GM21381 (cell line): Measurements from ENCODE around the gene FAM120B.
A peak's percentile ranks its signal among the peaks of the same experiment; 100 is the strongest.
"Not testable (repeated sequence)": the region's sequence is repeated elsewhere in the genome, so short reads cannot be mapped to it uniquely, and the experiment has no call there.

Experiments used
- ATAC-seq: cut with Tn5 transposase; IDR thresholded peaks from one replicate; pipeline ENCODE4 v1.9.1; 2021; ENCODE audit warnings: mild to moderate bottlenecking, moderate library complexity; ENCODE audit not compliant: unreplicated experiment

Gene FAM120B

GRCh38 chr6:170306324-170307079 is at the start of gene FAM120B:
TSS of gene FAM120B (plus strand) at chr6:170306758. CDS start at chr6:170317391, 10,633 bp downstream.
- peak; percentile 98 for ATAC-seq

GRCh38 chr6:170257376-170257775 is 49.2 kb upstream of the FAM120B start:
- no peak for ATAC-seq

- ATAC-seq, result no peak
These were observed 48.2 kb upstream of the FAM120B start for GRCh38 chr6:170258407-170258806.

GRCh38 chr6:170259278-170259677 is 47.3 kb upstream of the FAM120B start:
- ATAC-seq, result no peak

- no peak for ATAC-seq
These were observed 45.9 kb upstream of the FAM120B start for GRCh38 chr6:170260686-170261085.

GRCh38 chr6:170261643-170262488 is 44.7 kb upstream of the FAM120B start:
- no peak for ATAC-seq

- no peak for ATAC-seq
These were observed 44.0 kb upstream of the FAM120B start for GRCh38 chr6:170262489-170263088.

GRCh38 chr6:170263410-170263809 is 43.1 kb upstream of the FAM120B start:
- ATAC-seq, result no peak

- no peak for ATAC-seq
These were observed 42.5 kb upstream of the FAM120B start for GRCh38 chr6:170264086-170264485.

- not testable (repeated sequence) for ATAC-seq
These were observed 41.9 kb upstream of the FAM120B start for GRCh38 chr6:170264644-170265043.

- no peak for ATAC-seq
These were observed 40.9 kb upstream of the FAM120B start for GRCh38 chr6:170265655-170266054.

- ATAC-seq, result no peak
These were observed 40.3 kb upstream of the FAM120B start for GRCh38 chr6:170266061-170266825.

- no peak for ATAC-seq
These were observed 38.9 kb upstream of the FAM120B start for GRCh38 chr6:170267688-170268087.

GRCh38 chr6:170268216-170269129 is 38.1 kb upstream of the FAM120B start:
- no peak for ATAC-seq

GRCh38 chr6:170269151-170269845 is 37.3 kb upstream of the FAM120B start:
- ATAC-seq, result no peak

GRCh38 chr6:170269846-170270541 is 36.6 kb upstream of the FAM120B start:
- no peak for ATAC-seq

- no peak for ATAC-seq
These were observed 35.5 kb upstream of the FAM120B start for GRCh38 chr6:170270984-170271593.

GRCh38 chr6:170271771-170272314 is 34.7 kb upstream of the FAM120B start:
- ATAC-seq, result peak; percentile 96
